Left colon (tissue), 2 donors: ENCODE results near the gene CCDC159. TPM values are rescaled to one million over a fixed set of nuclear protein-coding genes. Genes with fewer than 3 reads are reported as not detected.
A peak's percentile ranks its signal among the peaks of the same experiment; 100 is the strongest.
"Not testable (repeated sequence)": the region's sequence is repeated elsewhere in the genome, so short reads cannot be mapped to it uniquely, and the experiment has no call there.

Source experiments
- ATAC-seq: fragments of 200-7000 bp; cut with Tn5 transposase; one replicate; pipeline ENCODE4 v1.9.1; 2020; ENCODE audit warnings: mild to moderate bottlenecking, moderate library complexity
- DNase-seq, 2 donors: peaks; one replicate each; pipeline ENCODE4 v3.0.0-alpha.2; 2020
- intact Hi-C, 2 donors: fragments of 100-400 bp; cut with DNase I in 1 of 2; cut with micrococcal nuclease in 1 of 2; formaldehyde crosslinking; loops; one replicate each; pipeline versions ENCODE4 v1.11.2 to v1.14.0; 2022; cut with DNase I, micrococcal nuclease
- long read RNA-seq: library from polyadenylated mRNA; unstranded; transcript quantifications from one replicate; pipeline ENCODE4 v2.0.0, GENCODE V29; 2021
- total RNA-seq, 2 donors: library from RNA; stranded (reverse); fragmentation: NEBNext Ultra II Directional; extraction: Animal tissue kit (Norgen Biotek cat#: 25700); gene quantifications; one replicate each; pipeline ENCODE4 v1.2.1, GENCODE V29; 2021
- donor health status: DM: no; HTN: no; CAD: no.
- donor health status: DM: yes; HTN: yes; CAD: no.

CCDC159 gene, protein sequence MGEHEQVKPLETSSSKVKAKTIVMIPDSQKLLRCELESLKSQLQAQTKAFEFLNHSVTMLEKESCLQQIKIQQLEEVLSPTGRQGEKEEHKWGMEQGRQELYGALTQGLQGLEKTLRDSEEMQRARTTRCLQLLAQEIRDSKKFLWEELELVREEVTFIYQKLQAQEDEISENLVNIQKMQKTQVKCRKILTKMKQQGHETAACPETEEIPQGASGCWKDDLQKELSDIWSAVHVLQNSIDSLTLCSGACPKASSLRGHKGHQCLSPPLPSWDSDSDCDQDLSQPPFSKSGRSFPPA
- 10 to 100 TPM; 28.6 to 30.2 TPM for total RNA-seq
- long read RNA-seq, partial matches to known transcripts, result 2 of 8 reads
- long read RNA-seq, other reads (novel, unspliced or antisense), result 3 of 8 reads

DNA sequence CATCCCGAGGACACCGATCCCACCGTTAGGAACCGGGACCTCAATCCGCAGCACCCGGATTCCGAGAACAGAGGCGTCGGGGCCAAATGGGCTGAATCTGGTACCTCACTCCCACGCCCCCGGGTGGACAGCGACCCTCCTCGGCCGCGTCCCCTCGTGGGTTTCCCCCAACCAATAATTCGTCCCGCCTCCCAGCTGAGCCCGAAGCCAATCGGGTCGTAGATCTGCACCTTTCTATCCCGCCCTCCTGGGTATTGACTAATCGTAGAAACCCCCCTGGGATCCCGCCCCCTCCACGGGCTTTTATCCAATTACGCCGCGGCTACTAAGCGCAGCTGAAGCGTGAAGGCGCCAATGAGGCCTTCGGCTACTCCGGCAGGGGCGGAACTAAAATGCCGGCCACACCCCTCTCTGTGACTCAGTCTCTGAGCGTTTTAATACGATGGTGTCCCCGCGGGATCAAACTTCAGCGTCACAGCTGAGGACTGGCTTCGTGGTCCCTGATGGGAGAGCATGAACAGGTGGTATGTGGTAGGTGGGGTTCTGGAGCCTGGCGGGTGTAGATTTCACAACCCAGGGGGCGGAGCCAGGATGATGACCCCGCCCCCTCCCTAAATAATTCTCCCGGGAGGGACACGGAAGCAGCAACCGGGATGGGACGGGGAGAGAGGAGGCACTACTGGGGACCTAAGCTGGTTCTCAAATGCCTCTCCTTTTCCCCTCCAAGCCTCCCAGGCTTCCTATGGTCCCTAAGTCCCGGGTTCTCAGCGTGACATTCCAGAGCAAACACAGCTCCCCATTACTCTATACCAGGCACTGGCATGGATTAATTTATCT is at the start of gene CCDC159, which contains the start of gene TMEM205:
CCDC159 (plus strand) TSS at position 416 of the 837 bp plus-strand sequence; CDS start at position 504, 88 bp downstream.
TMEM205 (minus strand) TSS at position 165 of the 837 bp plus-strand sequence. CDS start 649 bp downstream, outside the sequence.
- intact Hi-C loops, result no loop called here
- ATAC-seq (peak; percentile 90), DNase-seq (peak; percentile 99)

DNA sequence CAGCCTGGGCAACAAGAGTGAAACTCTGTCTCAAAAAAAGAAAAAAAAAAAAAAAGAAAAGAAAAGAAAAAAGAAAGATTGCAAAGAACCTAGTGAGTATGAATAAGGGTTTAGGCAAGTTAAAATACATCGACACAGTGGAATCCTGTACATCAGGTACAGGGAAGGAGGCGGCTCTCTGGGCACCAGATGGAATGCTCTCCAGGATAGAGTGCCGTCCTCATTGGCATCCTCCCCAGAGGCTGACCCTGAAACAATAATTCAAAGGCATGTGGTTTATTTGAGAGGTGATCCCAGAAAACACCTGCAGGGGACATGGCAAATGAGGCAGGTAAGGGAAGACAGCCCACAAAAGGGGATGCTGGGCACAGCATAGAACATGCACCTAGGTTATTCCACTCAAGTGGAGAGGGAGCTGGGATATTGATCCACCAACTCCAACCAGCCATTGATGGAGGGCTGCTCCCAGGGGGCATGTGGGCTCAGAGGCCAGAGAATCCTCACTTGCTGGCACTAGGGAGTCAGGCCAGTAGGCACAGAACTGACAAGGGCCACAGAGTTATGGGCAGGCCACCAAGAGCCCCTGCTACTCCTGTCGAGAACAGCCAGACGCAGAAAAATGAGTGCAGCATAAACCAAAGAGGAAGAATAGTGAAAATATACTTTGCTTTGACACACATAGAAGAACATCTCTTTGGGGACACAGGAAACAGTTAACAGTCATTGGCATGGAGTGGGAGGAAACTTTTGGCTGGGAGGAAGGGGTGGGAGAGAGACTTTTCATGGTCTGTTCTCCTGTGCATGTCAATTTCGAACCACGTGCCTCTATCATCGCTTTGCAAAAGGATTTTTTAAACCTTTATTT is 46.1 kb upstream of the CCDC159 start:
- ATAC-seq (no peak), DNase-seq (no peak)
- intact Hi-C loops, result loop anchor here (10.0 kb wide), 2 partner anchors 145 to 185 kb away; partner anchors contain the start of gene ELAVL3 (in 1 of the 2)

GRCh38 chr19:11300811-11301120 is 45.6 kb upstream of the CCDC159 start:
- intact Hi-C loops, result no loop called here
- ATAC-seq (no peak), DNase-seq (no peak)

DNA sequence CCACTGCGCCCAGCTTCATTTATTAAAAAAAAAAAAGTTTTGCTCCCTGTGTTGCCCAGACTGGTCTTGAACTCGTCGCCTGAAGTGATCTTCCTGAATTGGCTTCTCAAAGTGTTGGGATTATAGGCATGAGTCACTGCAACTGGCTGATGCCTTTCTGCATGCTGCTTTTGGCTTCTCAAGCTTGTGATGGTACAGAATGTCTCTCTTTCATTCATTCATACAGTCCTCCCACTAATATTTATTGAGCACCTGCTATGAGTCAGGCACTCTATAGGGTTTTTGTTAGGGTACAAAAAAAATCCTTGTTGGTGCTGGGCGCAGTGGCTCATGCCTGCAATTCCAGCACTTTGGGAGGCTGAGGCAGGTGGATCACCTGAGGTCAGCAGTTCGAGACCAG is 41.4 kb upstream of the CCDC159 start:
- no peak for ATAC-seq
- no peak for DNase-seq
- intact Hi-C loops, result no loop called here

GRCh38 chr19:11306337-11306736 is 40.0 kb upstream of the CCDC159 start:
- no peak for DNase-seq
- intact Hi-C loops, result no loop called here
- ATAC-seq, result no peak

GRCh38 chr19:11320278-11320995 is 25.9 kb upstream of the CCDC159 start:
- ATAC-seq, DNase-seq, intact Hi-C loops: not testable (repeated sequence)

DNA sequence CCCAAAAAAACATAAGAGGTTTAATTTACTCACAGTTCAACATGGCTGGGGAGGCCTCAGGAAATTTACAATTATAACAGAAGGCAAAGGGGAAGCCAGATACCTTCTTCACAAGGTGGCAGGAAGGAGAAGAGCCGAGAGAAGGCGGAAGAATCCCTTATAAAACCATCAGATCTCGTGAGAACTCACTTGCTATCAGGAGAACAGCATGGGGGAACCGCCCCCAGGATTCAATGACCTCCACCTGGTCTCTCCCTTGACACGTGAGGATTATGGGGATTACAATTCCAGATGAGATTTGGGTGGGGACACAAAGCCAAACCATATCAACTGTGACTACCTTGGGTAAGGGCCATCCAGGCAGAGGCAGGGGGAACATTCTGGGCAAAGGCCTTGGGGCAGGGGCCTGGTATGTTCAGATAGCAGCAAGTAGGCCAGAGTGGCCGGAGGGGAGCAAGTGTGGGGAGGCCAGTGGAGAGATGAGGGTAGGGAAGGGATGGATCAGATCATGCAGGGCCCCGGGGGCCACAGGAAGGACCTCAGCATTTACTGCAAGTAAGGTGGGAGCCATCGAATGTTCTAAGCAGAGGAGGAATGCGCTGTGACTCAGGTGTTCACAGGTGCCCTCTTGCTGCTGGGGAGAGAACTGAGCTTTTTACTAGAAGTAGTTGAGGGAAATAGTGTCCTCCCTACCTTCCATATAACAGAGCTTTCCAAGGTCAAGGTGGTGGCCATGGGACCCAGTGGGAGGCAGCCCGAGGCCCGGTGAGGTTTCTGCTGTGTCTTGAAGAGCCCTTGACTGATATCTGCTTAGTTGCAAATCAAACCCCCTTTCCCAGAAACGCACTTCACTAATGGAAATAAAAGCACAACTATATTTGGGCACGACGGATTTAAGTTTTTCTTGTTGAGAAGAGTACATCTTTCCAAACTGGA is 24.9 kb upstream of the CCDC159 start:
- intact Hi-C loops, result no loop called here
- DNase-seq (no peak), ATAC-seq (no peak)

DNA sequence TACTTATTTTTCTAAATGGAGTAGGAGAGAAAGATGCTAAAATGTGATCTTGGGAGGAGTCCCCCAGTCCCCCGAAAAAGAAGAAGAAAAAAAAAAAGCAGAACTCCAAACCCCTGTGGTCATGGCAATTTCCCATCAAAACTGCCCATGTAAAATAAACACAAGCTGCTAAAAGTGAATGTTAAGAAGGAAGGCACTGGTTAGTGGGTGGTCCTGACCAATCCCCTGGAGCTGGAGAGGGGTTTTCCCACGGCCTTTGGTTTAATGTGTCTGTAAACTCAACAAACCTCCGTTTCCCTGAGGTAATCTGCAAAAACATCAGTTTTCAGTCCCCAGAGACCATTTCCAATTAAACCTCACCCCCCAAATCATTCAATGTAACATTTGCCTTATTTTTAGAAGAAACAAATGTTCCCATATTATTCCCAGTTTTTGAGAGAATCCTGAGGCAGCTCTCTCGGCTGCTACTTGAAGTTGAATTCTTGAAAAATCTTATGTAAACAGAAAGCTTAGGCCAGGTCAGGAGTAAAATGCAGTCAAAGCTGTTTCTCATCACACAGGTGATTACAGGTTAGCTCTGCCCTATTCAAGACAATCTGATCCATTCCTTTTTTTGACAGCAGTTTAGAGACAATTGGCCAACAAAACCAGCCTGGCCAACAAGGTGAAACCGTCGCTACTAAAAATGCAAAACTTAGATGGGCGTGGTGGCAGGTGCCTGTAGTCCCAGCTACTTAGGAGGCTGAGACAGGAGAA is 23.9 kb upstream of the CCDC159 start:
- no peak for ATAC-seq
- no peak for DNase-seq
- intact Hi-C loops, result no loop called here

DNA sequence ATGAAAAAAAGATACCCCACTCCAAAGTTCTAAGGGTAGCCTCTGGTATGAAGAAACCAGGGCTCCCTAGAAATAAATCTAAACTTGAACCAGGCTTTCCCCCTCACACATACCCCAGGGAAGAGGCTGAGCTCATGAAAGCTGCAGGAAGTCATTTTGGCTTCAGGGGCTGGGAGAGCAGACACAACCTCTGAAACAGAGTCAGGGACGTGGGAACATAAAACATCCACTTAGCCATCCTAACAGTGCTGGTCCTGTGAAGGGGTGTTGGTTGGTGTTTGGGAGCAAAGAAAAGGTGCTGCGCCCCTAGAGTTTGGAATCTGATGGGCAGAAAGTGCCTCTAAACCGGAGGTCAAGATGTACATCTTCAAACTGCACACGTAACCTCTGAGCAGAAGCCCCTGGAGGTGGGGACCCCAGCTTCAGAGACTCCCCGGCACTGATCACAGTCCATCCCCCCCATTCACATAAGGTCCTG is 22.7 kb upstream of the CCDC159 start:
- DNase-seq (no peak), ATAC-seq (no peak)
- intact Hi-C loops, result no loop called here

- intact Hi-C loops, result no loop called here
- ATAC-seq (peak; percentile 89), DNase-seq (peak; percentile 68 to 72)
Measured at GRCh38 chr19:11324079-11324661, 22.1 kb upstream of the CCDC159 start.

DNA sequence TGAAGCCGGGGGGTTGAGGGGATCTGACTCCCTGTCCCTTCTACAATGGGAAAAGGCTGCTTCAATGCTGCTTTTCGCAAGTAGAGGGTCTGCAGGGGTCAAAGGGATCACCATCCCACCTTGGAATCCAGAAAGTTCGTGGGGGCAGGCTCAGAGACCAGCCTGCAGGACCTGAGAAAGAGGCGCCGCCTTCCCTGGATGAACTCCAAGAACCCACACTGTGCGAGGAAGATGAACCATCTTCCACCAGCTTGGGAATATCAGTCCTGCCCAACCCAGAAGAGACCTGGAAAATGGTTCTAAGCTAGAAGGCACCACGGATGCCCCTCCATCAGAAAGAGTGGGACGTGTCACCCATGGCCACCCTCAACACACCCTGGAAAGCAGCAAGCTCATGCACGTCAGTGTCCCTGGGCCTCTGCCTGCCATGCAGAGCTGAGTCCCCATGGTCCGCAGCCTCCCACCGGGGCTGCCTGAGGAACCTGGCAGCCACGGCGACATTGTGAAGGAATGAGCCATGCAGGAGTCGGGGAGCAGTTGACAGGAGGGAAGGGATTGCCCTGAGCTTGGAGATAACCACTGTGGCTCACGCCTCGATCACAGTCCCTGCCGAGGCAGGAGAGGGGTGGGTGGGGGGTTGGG is 21.4 kb upstream of the CCDC159 start:
- DNase-seq, result no peak
- intact Hi-C loops, result no loop called here
- ATAC-seq, result peak; percentile 9

DNA sequence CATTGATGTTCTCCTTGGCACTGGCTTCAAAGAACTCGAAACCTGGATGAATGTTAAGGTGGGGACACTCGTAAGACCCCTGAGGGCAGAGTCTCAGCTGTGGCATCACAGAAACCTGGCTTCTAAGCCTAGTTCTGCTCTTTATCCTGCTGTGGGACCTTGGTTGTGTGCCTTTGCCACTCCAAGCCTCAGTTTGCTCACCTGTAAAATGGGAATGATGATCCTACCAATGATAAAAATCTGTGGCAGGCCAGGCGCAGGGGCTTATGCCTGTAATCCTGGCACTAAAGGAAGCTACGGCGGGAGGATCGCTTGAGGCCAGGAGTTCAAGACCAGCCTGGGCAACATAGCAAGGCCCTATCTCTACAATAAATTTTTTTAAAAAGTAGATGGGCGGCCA is 20.8 kb upstream of the CCDC159 start:
- intact Hi-C loops, result no loop called here
- no peak for ATAC-seq
- no peak for DNase-seq

GRCh38 chr19:11330127-11330526 is 16.2 kb upstream of the CCDC159 start:
- ATAC-seq, result no peak
- DNase-seq, result no peak
- intact Hi-C loops, result no loop called here

DNA sequence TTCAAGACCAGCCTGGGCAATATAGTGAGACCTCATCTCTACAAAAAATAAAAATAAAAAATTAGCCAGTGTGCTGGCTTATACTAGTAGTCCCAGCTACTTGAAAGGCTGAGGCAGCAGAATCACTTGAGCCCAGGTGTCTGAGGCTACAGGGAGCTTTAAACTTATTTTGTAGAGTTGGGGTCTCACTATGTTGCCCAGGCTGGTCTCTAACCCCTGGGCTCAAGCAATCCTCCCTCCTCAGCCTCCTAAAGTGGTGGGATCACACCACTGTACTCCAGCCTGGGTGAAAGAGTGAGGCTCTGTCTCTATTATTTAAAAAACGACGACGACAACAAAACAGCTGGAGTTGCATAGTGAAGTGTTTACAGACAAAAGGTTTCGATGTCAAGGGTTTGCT is 14.8 kb upstream of the CCDC159 start:
- DNase-seq (no peak), ATAC-seq (no peak)
- intact Hi-C loops, result no loop called here

- DNase-seq, result no peak
- intact Hi-C loops, result no loop called here
- no peak for ATAC-seq
Measured at GRCh38 chr19:11332822-11333221, 13.5 kb upstream of the CCDC159 start.

DNA sequence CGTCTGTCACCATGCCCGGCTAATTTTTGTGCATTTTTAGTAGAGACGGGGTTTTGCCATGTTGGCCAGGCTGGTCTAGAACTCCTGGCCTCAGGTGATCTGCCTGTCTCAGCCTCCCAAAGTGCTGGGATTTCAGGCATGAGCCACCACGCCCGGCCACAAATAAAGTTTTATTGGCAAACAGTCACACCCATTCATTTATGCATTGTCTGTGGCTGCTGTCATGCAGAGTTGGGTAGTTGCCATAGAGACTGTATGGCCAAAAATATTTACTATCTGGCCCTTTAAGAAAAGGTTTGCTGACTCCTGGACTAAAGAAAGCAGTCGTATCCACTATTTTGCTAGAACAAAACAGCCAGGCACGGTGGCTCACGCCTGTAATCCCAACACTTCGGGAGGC is 12.5 kb upstream of the CCDC159 start:
- intact Hi-C loops, DNase-seq: not testable (repeated sequence)
- peak; percentile 45 for ATAC-seq
